ENCODE measurements around the gene CPB2. TPM values are rescaled to one million over a fixed set of nuclear protein-coding genes. Genes with fewer than 3 reads are reported as not detected.
A peak's percentile ranks its signal among the peaks of the same experiment; 100 is the strongest.

The CPB2 gene
- total and polyA plus RNA-seq, 2 donors (not counting 1 experiment from before 2014, with no cell fraction given): not detected

- H2AFZ ChIP-seq (ENCODE audit: low read length): no peak overlapping the region
These were observed 24.3 kb upstream of the CPB2 start for GRCh38 chr13:46129124-46129523.

GRCh38 chr13:46127358-46128023 is 22.7 kb upstream of the CPB2 start:
- no peak overlapping the region for H3K4me2 ChIP-seq (ENCODE audit: extremely low read depth, insufficient read depth, low read length)
- H3K4me1 ChIP-seq (ENCODE audit: control insufficient read depth, extremely low read depth, insufficient read depth, low read length): no peaks in the 10 kb centered on the region
- peaks cover 8% of the 10 kb centered on the region for H3K27me3 ChIP-seq (ENCODE audit: control insufficient read depth, insufficient read depth, low read length)
- H3K36me3 ChIP-seq (ENCODE audit: control insufficient read depth, insufficient read depth, low read length): no peaks in the 10 kb centered on the region
- no peaks in the 10 kb centered on the region for H3K79me2 ChIP-seq (ENCODE audit: control insufficient read depth, insufficient read depth, low read length)
- H2AFZ ChIP-seq (ENCODE audit: low read length): no peak overlapping the region
- H3K9ac ChIP-seq (ENCODE audit: insufficient read depth, low read length): no peak overlapping the region
- no peaks in the 10 kb centered on the region for H4K20me1 ChIP-seq (ENCODE audit: control insufficient read depth, extremely low read depth, insufficient read depth, low read length)
- DNase-seq (ENCODE audit: low read depth in 2 of 2): no peak
- TF ChIP-seq EZH2 (IDR thresholded peaks at IDR 0.05; ENCODE audit: low read length, missing control alignments) (no peak), CTCF (conservative IDR thresholded peaks at IDR 0.05 in 1 of 2, IDR thresholded peaks at IDR 0.05 in 1 of 2; ENCODE audit: low read depth in 1 of 2, low read length in 2 of 2) (no peak)
- no peak overlapping the region for H3K4me3 ChIP-seq (replicated peaks in 1 of 4; ENCODE audit: control extremely low read depth in 1 of 4, insufficient read depth in 1 of 4, low read depth in 3 of 4, low read length in 4 of 4)
- no peaks in the 10 kb centered on the region for H3K9me3 ChIP-seq (ENCODE audit: control insufficient read depth, insufficient read depth, low read depth, low read length)
- no peak overlapping the region for H3K27ac ChIP-seq (ENCODE audit: insufficient read depth, low read length)

More at GRCh38 chr13:46129124-46129523, 24.3 kb upstream of the CPB2 start:
- no peak for DNase-seq (ENCODE audit: low read depth in 2 of 2)
- Histone ChIP-seq H3K36me3 (ENCODE audit: control insufficient read depth, insufficient read depth, low read length) (no peaks in the 10 kb centered on the region), H3K27me3 (ENCODE audit: control insufficient read depth, insufficient read depth, low read length) (peaks cover 8% of the 10 kb centered on the region), H3K4me3 (replicated peaks in 1 of 4; ENCODE audit: control extremely low read depth in 1 of 4, insufficient read depth in 1 of 4, low read depth in 3 of 4, low read length in 4 of 4) (no peak overlapping the region), H4K20me1 (ENCODE audit: control insufficient read depth, extremely low read depth, insufficient read depth, low read length) (no peaks in the 10 kb centered on the region), H3K9me3 (ENCODE audit: control insufficient read depth, insufficient read depth, low read depth, low read length) (no peaks in the 10 kb centered on the region), H3K79me2 (ENCODE audit: control insufficient read depth, insufficient read depth, low read length) (no peaks in the 10 kb centered on the region), H3K9ac (ENCODE audit: insufficient read depth, low read length) (no peak overlapping the region), H3K4me1 (ENCODE audit: control insufficient read depth, extremely low read depth, insufficient read depth, low read length) (no peaks in the 10 kb centered on the region), H3K4me2 (ENCODE audit: extremely low read depth, insufficient read depth, low read length) (no peak overlapping the region), H3K27ac (ENCODE audit: insufficient read depth, low read length) (no peak overlapping the region)
- no peak for TF ChIP-seq CTCF (conservative IDR thresholded peaks at IDR 0.05 in 1 of 2, IDR thresholded peaks at IDR 0.05 in 1 of 2; ENCODE audit: low read depth in 1 of 2, low read length in 2 of 2)
- TF ChIP-seq EZH2 (IDR thresholded peaks at IDR 0.05; ENCODE audit: low read length, missing control alignments): no peak

GRCh38 chr13:46126552-46127357 is 21.9 kb upstream of the CPB2 start:
- Histone ChIP-seq H2AFZ (ENCODE audit: low read length) (no peak overlapping the region), H4K20me1 (ENCODE audit: control insufficient read depth, extremely low read depth, insufficient read depth, low read length) (no peaks in the 10 kb centered on the region), H3K4me2 (ENCODE audit: extremely low read depth, insufficient read depth, low read length) (no peak overlapping the region), H3K79me2 (ENCODE audit: control insufficient read depth, insufficient read depth, low read length) (no peaks in the 10 kb centered on the region), H3K4me3 (replicated peaks in 1 of 4; ENCODE audit: control extremely low read depth in 1 of 4, insufficient read depth in 1 of 4, low read depth in 3 of 4, low read length in 4 of 4) (no peak overlapping the region), H3K36me3 (ENCODE audit: control insufficient read depth, insufficient read depth, low read length) (no peaks in the 10 kb centered on the region), H3K9ac (ENCODE audit: insufficient read depth, low read length) (no peak overlapping the region), H3K9me3 (ENCODE audit: control insufficient read depth, insufficient read depth, low read depth, low read length) (no peaks in the 10 kb centered on the region), H3K4me1 (ENCODE audit: control insufficient read depth, extremely low read depth, insufficient read depth, low read length) (no peaks in the 10 kb centered on the region), H3K27ac (ENCODE audit: insufficient read depth, low read length) (no peak overlapping the region), H3K27me3 (ENCODE audit: control insufficient read depth, insufficient read depth, low read length) (peaks cover 8% of the 10 kb centered on the region)
- peak; percentile 97 to 99 for TF ChIP-seq CTCF (conservative IDR thresholded peaks at IDR 0.05 in 1 of 2, IDR thresholded peaks at IDR 0.05 in 1 of 2; ENCODE audit: low read depth in 1 of 2, low read length in 2 of 2)
- TF ChIP-seq EZH2 (IDR thresholded peaks at IDR 0.05; ENCODE audit: low read length, missing control alignments): no peak
- peak; percentile 49 to 78 for DNase-seq (ENCODE audit: low read depth in 2 of 2)
